ENCODE measurements around the gene NKAPD1. TPM values are rescaled to one million over a fixed set of nuclear protein-coding genes. Genes with fewer than 3 reads are reported as not detected.
A peak's percentile ranks its signal among the peaks of the same experiment; 100 is the strongest.
"Not testable (repeated sequence)": the region's sequence is repeated elsewhere in the genome, so short reads cannot be mapped to it uniquely, and the experiment has no call there.

NKAPD1 gene, protein sequence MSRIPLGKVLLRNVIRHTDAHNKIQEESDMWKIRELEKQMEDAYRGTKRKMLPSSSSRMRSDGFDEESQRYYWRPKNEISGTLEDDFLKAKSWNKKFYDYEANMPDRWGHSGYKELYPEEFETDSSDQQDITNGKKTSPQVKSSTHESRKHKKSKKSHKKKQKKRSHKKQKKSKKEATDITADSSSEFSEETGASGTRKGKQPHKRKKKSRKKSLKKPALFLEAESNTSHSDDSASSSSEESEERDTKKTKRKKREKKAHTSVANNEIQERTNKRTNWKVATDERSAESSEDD
- 27.4 and 31.2 TPM in 2 replicates for total RNA-seq (ENCODE audit: low replicate concordance)
- long read RNA-seq, transcript NKAPD1-202 (6 exons, 3,669 nt) = major isoform, 20 of 38 reads
- long read RNA-seq, partial matches to known transcripts = 2 of 38 reads
- long read RNA-seq, other reads (novel, unspliced or antisense) = 10 of 38 reads

DNA sequence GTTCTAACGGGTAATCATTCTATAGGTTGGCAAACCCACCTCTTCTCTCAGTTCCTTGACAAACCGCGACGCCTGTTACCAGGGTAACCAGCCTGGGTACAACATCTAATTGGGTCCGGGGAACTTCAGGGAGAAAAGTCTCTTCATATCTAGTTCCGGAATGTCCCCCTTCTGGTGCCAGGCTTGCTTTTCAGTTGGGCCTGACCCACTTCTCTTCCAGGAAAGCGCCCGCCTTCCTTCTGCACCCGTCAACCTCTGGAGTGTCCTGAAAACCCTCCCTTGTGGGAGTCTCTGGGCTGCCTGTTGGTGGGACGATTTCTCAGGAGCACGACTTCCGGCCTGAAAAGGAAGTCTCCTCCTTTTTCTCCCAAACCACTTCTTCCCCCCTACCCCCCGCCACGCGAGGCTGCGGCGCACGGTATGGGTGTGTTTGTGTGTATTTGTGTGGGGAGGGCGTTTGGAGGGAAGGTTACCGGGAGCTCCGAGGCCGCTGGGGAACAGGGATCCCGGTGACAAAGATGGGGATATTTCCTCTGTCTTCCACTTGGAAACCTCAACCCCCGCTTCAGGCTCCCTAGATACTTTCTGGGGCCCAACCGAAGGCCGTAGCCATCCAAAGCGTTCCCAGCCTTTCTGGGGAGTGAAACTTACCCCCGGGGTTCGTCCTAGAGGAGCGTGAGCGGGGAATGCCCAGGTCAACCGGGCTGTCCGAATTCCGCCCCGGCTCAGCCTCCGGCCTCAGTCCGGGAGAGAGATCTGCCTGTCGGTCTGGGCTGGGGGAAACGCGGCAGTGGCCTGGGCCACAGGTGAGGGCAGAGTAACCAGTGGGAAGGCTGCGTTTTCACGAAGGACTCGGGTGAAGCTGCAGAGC lies at the start of gene NKAPD1, which contains the start of gene PIH1D2:
TSS of gene NKAPD1 (plus strand) at position 359 of the 871 bp plus-strand sequence. CDS start 1,276 bp downstream, outside the sequence.
TSS of gene PIH1D2 (minus strand) at position 77 of the 871 bp plus-strand sequence. CDS start 843 bp downstream, outside the sequence.
- peak; percentile 79 for DNase-seq (ENCODE audit: extremely low spot score, unreplicated experiment)
- Mint-ChIP-seq H3K9me3 (no peaks in the 10 kb centered on the region), H3K27me3 (no peaks in the 10 kb centered on the region), H3K27ac (peak within 1 kb of the TSS; percentile 91), H3K4me3 (peak within 1 kb of the TSS; percentile 92), H3K36me3 (peaks cover 14% of the 10 kb centered on the region), H3K4me1 (ENCODE audit: unreplicated experiment) (peaks cover 16% of the 10 kb centered on the region)
- TF ChIP-seq, protein P1, sequence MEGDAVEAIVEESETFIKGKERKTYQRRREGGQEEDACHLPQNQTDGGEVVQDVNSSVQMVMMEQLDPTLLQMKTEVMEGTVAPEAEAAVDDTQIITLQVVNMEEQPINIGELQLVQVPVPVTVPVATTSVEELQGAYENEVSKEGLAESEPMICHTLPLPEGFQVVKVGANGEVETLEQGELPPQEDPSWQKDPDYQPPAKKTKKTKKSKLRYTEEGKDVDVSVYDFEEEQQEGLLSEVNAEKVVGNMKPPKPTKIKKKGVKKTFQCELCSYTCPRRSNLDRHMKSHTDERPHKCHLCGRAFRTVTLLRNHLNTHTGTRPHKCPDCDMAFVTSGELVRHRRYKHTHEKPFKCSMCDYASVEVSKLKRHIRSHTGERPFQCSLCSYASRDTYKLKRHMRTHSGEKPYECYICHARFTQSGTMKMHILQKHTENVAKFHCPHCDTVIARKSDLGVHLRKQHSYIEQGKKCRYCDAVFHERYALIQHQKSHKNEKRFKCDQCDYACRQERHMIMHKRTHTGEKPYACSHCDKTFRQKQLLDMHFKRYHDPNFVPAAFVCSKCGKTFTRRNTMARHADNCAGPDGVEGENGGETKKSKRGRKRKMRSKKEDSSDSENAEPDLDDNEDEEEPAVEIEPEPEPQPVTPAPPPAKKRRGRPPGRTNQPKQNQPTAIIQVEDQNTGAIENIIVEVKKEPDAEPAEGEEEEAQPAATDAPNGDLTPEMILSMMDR (conservative IDR thresholded peaks at IDR 0.05) = peak; percentile 29

GRCh38 chr11:112024773-112025678 lies 49.1 kb upstream of the NKAPD1 start, which contains the start of gene DLAT:
TSS of gene DLAT (plus strand) at chr11:112025408. CDS start at chr11:112025473, 65 bp downstream.
- H3K27me3 Mint-ChIP-seq = no peaks in the 10 kb centered on the region
- DNase-seq (ENCODE audit: extremely low spot score, unreplicated experiment) = peak; percentile 86
- no peaks in the 10 kb centered on the region for H3K9me3 Mint-ChIP-seq
- peaks cover 22% of the 10 kb centered on the region for H3K36me3 Mint-ChIP-seq
- H3K27ac Mint-ChIP-seq = peak within 1 kb of the TSS; percentile 99
- peak within 1 kb of the TSS; percentile 99 for H3K4me3 Mint-ChIP-seq
- H3K4me1 Mint-ChIP-seq (ENCODE audit: unreplicated experiment) = peaks cover 12% of the 10 kb centered on the region
- TF ChIP-seq, protein P1 (conservative IDR thresholded peaks at IDR 0.05) = no peak

GRCh38 chr11:112025707-112026106 lies 48.4 kb upstream of the NKAPD1 start:
- Mint-ChIP-seq H3K4me3 (peak overlapping the region; percentile 99), H3K27me3 (no peaks in the 10 kb centered on the region), H3K36me3 (peaks cover 23% of the 10 kb centered on the region), H3K27ac (peak overlapping the region; percentile 99), H3K4me1 (ENCODE audit: unreplicated experiment) (peaks cover 12% of the 10 kb centered on the region), H3K9me3 (no peaks in the 10 kb centered on the region)
- no peak for DNase-seq (ENCODE audit: extremely low spot score, unreplicated experiment)
- TF ChIP-seq, protein P1 (conservative IDR thresholded peaks at IDR 0.05) = no peak

- not testable (repeated sequence) for H3K9me3 Mint-ChIP-seq; H3K27ac Mint-ChIP-seq; DNase-seq (ENCODE audit: extremely low spot score, unreplicated experiment); H3K27me3 Mint-ChIP-seq; H3K4me3 Mint-ChIP-seq
- Mint-ChIP-seq H3K4me1 (ENCODE audit: unreplicated experiment) (peaks cover 12% of the 10 kb centered on the region), H3K36me3 (peaks cover 26% of the 10 kb centered on the region)
Observed at GRCh38 chr11:112026784-112027410, 47.2 kb upstream of the NKAPD1 start.

- no peak overlapping the region for H3K4me3 Mint-ChIP-seq
- no peaks in the 10 kb centered on the region for H3K27me3 Mint-ChIP-seq
- TF ChIP-seq, protein P1 (conservative IDR thresholded peaks at IDR 0.05) = no peak
- H3K36me3 Mint-ChIP-seq = peaks cover 39% of the 10 kb centered on the region
- H3K4me1 Mint-ChIP-seq (ENCODE audit: unreplicated experiment) = peaks cover 6% of the 10 kb centered on the region
- DNase-seq (ENCODE audit: extremely low spot score, unreplicated experiment) = no peak
- no peak overlapping the region for H3K27ac Mint-ChIP-seq
- no peaks in the 10 kb centered on the region for H3K9me3 Mint-ChIP-seq
Observed at GRCh38 chr11:112029460-112029859, 44.6 kb upstream of the NKAPD1 start.

All from type B pancreatic cell (in vitro differentiated cells).